Activated T-helper 17 cell treated with anti-CD3 and anti-CD28 coated beads, Interleukin-2, amount 50 U/mL, for 72 hours (primary cell): ENCODE data around the gene PTTG1. TPM values are rescaled to one million over a fixed set of nuclear protein-coding genes. Genes with fewer than 3 reads are reported as not detected.
"Not testable (repeated sequence)": the region's sequence is repeated elsewhere in the genome, so short reads cannot be mapped to it uniquely, and the experiment has no call there.

Experiments
- ATAC-seq: fragments of 150-1000 bp; cut with Tn5 transposase; replicated peaks from 2 replicates; pipeline ENCODE4 v1.10.0; 2021; ENCODE audit warnings: mild to moderate bottlenecking, moderate library complexity
- H3K27ac Mint-ChIP-seq: one replicate; pipeline ENCODE4 v1.8.0; 2022; ENCODE audit warnings: mixed read lengths
- H3K27me3 Mint-ChIP-seq: one replicate; pipeline ENCODE4 v1.8.0; 2022; ENCODE audit warnings: mixed read lengths
- H3K36me3 Mint-ChIP-seq: one replicate; pipeline ENCODE4 v1.8.0; 2022; ENCODE audit warnings: low read depth, mild to moderate bottlenecking, mixed read lengths
- H3K4me1 Mint-ChIP-seq: one replicate; pipeline ENCODE4 v1.8.0; 2022; ENCODE audit warnings: mixed read lengths
- H3K4me3 Mint-ChIP-seq: one replicate; pipeline ENCODE4 v1.8.0; 2022; ENCODE audit warnings: mild to moderate bottlenecking, mixed read lengths
- H3K9me3 Mint-ChIP-seq: one replicate; pipeline ENCODE4 v1.8.0; 2022; ENCODE audit warnings: mixed read lengths
- total RNA-seq, 2 donors: library from RNA; stranded (reverse); gene quantifications; one replicate each; pipeline ENCODE4 v1.2.3, GENCODE V29; 2022

PTTG1 gene
- total RNA-seq, 2 donors from 2014 or later, result 172 to 221 TPM

GRCh38 chr5:160398806-160399205 lies 22.8 kb upstream of the PTTG1 start:
- H3K36me3 Mint-ChIP-seq, result peaks cover 38% of the 10 kb centered on the region
- peak overlapping the region; percentile 90 for H3K27ac Mint-ChIP-seq
- H3K9me3 Mint-ChIP-seq, result no peaks in the 10 kb centered on the region
- H3K4me1 Mint-ChIP-seq, result peaks cover 8% of the 10 kb centered on the region
- ATAC-seq, result no peak
- H3K27me3 Mint-ChIP-seq, result no peaks in the 10 kb centered on the region
- H3K4me3 Mint-ChIP-seq, result peak overlapping the region; percentile 86

- Mint-ChIP-seq H3K27ac (peak within 1 kb of the TSS; percentile 90), H3K4me1 (peaks cover 8% of the 10 kb centered on the region), H3K4me3 (peak within 1 kb of the TSS; percentile 86), H3K27me3 (no peaks in the 10 kb centered on the region), H3K9me3 (no peaks in the 10 kb centered on the region), H3K36me3 (peaks cover 47% of the 10 kb centered on the region)
- ATAC-seq, result peak; percentile 92
These were observed 22.0 kb upstream of the PTTG1 start, which contains the start of gene FAM200C for GRCh38 chr5:160399402-160400353. Gene FAM200C, minus strand, starts transcription at chr5:160400054. Its CDS starts 4,564 bp downstream, at chr5:160395490.

GRCh38 chr5:160418561-160419457 lies 2.8 kb upstream of the PTTG1 start, which contains the start of gene SLU7:
Gene SLU7, minus strand, starts transcription at chr5:160419081. Its CDS starts 3,787 bp downstream, at chr5:160415294.
- H3K27me3 Mint-ChIP-seq, result no peaks in the 10 kb centered on the region
- peak within 1 kb of the TSS; percentile 96 for H3K27ac Mint-ChIP-seq

GRCh38 chr5:160419458-160420330 lies 2.0 kb upstream of the PTTG1 start:
- Mint-ChIP-seq H3K9me3 (no peaks in the 10 kb centered on the region), H3K27me3 (no peaks in the 10 kb centered on the region)
- ATAC-seq, result no peak

More at GRCh38 chr5:160418561-160419457, 2.8 kb upstream of the PTTG1 start, which contains the start of gene SLU7:
- peak; percentile 75 for ATAC-seq
- H3K4me3 Mint-ChIP-seq, result peak within 1 kb of the TSS; percentile 93
- no peaks in the 10 kb centered on the region for H3K9me3 Mint-ChIP-seq
- H3K4me1 Mint-ChIP-seq, result peaks cover 42% of the 10 kb centered on the region
- H3K36me3 Mint-ChIP-seq, result peaks cover 74% of the 10 kb centered on the region

GRCh38 chr5:160420331-160420610 lies 1.4 kb upstream of the PTTG1 start:
- no peaks in the 10 kb centered on the region for H3K27me3 Mint-ChIP-seq
- peak overlapping the region; percentile 93 for H3K4me3 Mint-ChIP-seq
- H3K36me3 Mint-ChIP-seq, result peaks cover 74% of the 10 kb centered on the region
- H3K27ac Mint-ChIP-seq, result peak overlapping the region; percentile 96
- H3K9me3 Mint-ChIP-seq, result no peaks in the 10 kb centered on the region
- peaks cover 53% of the 10 kb centered on the region for H3K4me1 Mint-ChIP-seq
- ATAC-seq, result no peak

More at GRCh38 chr5:160419458-160420330, 2.0 kb upstream of the PTTG1 start:
- peaks cover 74% of the 10 kb centered on the region for H3K36me3 Mint-ChIP-seq
- H3K4me1 Mint-ChIP-seq, result peaks cover 49% of the 10 kb centered on the region
- peak overlapping the region; percentile 93 for H3K4me3 Mint-ChIP-seq
- peak overlapping the region; percentile 96 for H3K27ac Mint-ChIP-seq

- Mint-ChIP-seq H3K27ac (peak overlapping the region; percentile 89), H3K36me3 (peaks cover 68% of the 10 kb centered on the region), H3K9me3 (no peaks in the 10 kb centered on the region), H3K4me3 (peak overlapping the region; percentile 93), H3K27me3 (no peaks in the 10 kb centered on the region), H3K4me1 (peaks cover 33% of the 10 kb centered on the region)
- ATAC-seq, result no peak
These were observed 1.4 kb downstream of the PTTG1 start for GRCh38 chr5:160423099-160423498.

- no peak overlapping the region for H3K27ac Mint-ChIP-seq
- peaks cover 18% of the 10 kb centered on the region for H3K4me1 Mint-ChIP-seq
- ATAC-seq, result no peak
- no peaks in the 10 kb centered on the region for H3K27me3 Mint-ChIP-seq
- H3K9me3 Mint-ChIP-seq, result no peaks in the 10 kb centered on the region
- peaks cover 58% of the 10 kb centered on the region for H3K36me3 Mint-ChIP-seq
- H3K4me3 Mint-ChIP-seq, result no peak overlapping the region
These were observed 6.0 kb downstream of the PTTG1 start for GRCh38 chr5:160427607-160428006.

- H3K36me3 Mint-ChIP-seq, result peaks cover 22% of the 10 kb centered on the region
These were observed 10.5 kb downstream of the PTTG1 start for GRCh38 chr5:160432196-160432595.

GRCh38 chr5:160432787-160433186 lies 11.1 kb downstream of the PTTG1 start:
- no peak overlapping the region for H3K27ac Mint-ChIP-seq
- H3K4me3 Mint-ChIP-seq, result no peak overlapping the region
- ATAC-seq, result no peak
- peaks cover 12% of the 10 kb centered on the region for H3K27me3 Mint-ChIP-seq
- no peaks in the 10 kb centered on the region for H3K9me3 Mint-ChIP-seq
- peaks cover 16% of the 10 kb centered on the region for H3K36me3 Mint-ChIP-seq
- H3K4me1 Mint-ChIP-seq, result peaks cover 6% of the 10 kb centered on the region

More at GRCh38 chr5:160432196-160432595, 10.5 kb downstream of the PTTG1 start:
- Mint-ChIP-seq H3K27ac (no peak overlapping the region), H3K4me3 (no peak overlapping the region), H3K4me1 (peaks cover 6% of the 10 kb centered on the region), H3K9me3 (no peaks in the 10 kb centered on the region), H3K27me3 (peaks cover 12% of the 10 kb centered on the region)
- ATAC-seq, result no peak

GRCh38 chr5:160434022-160434531 lies 12.4 kb downstream of the PTTG1 start:
- Mint-ChIP-seq H3K27me3 (peaks cover 12% of the 10 kb centered on the region), H3K36me3 (peaks cover 3% of the 10 kb centered on the region), H3K4me1 (peaks cover 11% of the 10 kb centered on the region), H3K27ac (peak overlapping the region; percentile 62), H3K4me3 (peak overlapping the region; percentile 59), H3K9me3 (no peaks in the 10 kb centered on the region)
- peak; percentile 65 for ATAC-seq

- Mint-ChIP-seq H3K4me3 (no peak overlapping the region), H3K36me3 (no peaks in the 10 kb centered on the region), H3K27me3 (peaks cover 12% of the 10 kb centered on the region), H3K4me1 (peaks cover 11% of the 10 kb centered on the region), H3K27ac (peak overlapping the region; percentile 5), H3K9me3 (no peaks in the 10 kb centered on the region)
- ATAC-seq, result no peak
These were observed 13.9 kb downstream of the PTTG1 start for GRCh38 chr5:160435532-160435931.

GRCh38 chr5:160436017-160436416 lies 14.4 kb downstream of the PTTG1 start:
- Mint-ChIP-seq H3K9me3 (no peaks in the 10 kb centered on the region), H3K4me3 (no peak overlapping the region), H3K4me1 (peaks cover 11% of the 10 kb centered on the region), H3K27ac (no peak overlapping the region), H3K27me3 (peaks cover 12% of the 10 kb centered on the region), H3K36me3 (no peaks in the 10 kb centered on the region)
- ATAC-seq, result no peak

GRCh38 chr5:160436661-160437060 lies 15.0 kb downstream of the PTTG1 start:
- not testable (repeated sequence) for H3K27ac Mint-ChIP-seq, ATAC-seq
- H3K4me1 Mint-ChIP-seq, result peaks cover 11% of the 10 kb centered on the region

More at GRCh38 chr5:160436661-160437060, 15.0 kb downstream of the PTTG1 start:
- not testable (repeated sequence) for H3K9me3 Mint-ChIP-seq, H3K4me3 Mint-ChIP-seq, H3K36me3 Mint-ChIP-seq
- peaks cover 12% of the 10 kb centered on the region for H3K27me3 Mint-ChIP-seq
